Fibroblast of skin of back (primary cell): ENCODE measurements around the gene NRARP.
A peak's percentile ranks its signal among the peaks of the same experiment; 100 is the strongest.

Experiments
- DNase-seq: peaks from one replicate; pipeline ENCODE4 v3.0.0-alpha.2; 2013

Gene NRARP

GRCh38 chr9:137310189-137311052 is 8.3 kb upstream of the NRARP start:
- DNase-seq, result no peak

GRCh38 chr9:137309368-137310188 is 7.5 kb upstream of the NRARP start:
- DNase-seq, result no peak

- DNase-seq, result no peak
These were observed 6.1 kb upstream of the NRARP start for GRCh38 chr9:137308057-137308619.

- DNase-seq, result no peak
These were observed 5.4 kb upstream of the NRARP start for GRCh38 chr9:137307255-137308056.

- DNase-seq, result no peak
These were observed 4.8 kb upstream of the NRARP start for GRCh38 chr9:137306850-137307254.

- no peak for DNase-seq
These were observed 4.2 kb upstream of the NRARP start for GRCh38 chr9:137306066-137306849.

GRCh38 chr9:137305798-137306065 is 3.7 kb upstream of the NRARP start:
- no peak for DNase-seq

GRCh38 chr9:137305060-137305797 is 3.2 kb upstream of the NRARP start:
- DNase-seq, result peak; percentile 35

GRCh38 chr9:137304383-137305059 is 2.5 kb upstream of the NRARP start:
- DNase-seq, result no peak

- DNase-seq, result no peak
These were observed 1.9 kb upstream of the NRARP start for GRCh38 chr9:137303893-137304382.

GRCh38 chr9:137303151-137303892 is 1.3 kb upstream of the NRARP start:
- DNase-seq, result no peak

- peak; percentile 62 for DNase-seq
These were observed 529 bp upstream of the NRARP start for GRCh38 chr9:137302449-137303150.

GRCh38 chr9:137301081-137301947 is 757 bp downstream of the NRARP start:
- DNase-seq, result peak; percentile 35

GRCh38 chr9:137300567-137301080 is 1.4 kb downstream of the NRARP start:
- no peak for DNase-seq

GRCh38 chr9:137299938-137300337 is 2.1 kb downstream of the NRARP start:
- DNase-seq, result no peak

GRCh38 chr9:137299203-137299565 is 2.9 kb downstream of the NRARP start:
- DNase-seq, result no peak

- DNase-seq, result no peak
These were observed 3.5 kb downstream of the NRARP start for GRCh38 chr9:137298401-137299202.
